LNCaP clone FGC (cell line): Measurements from ENCODE around the gene SLC2A4RG.

Source experiments
- DNase-seq: peaks from one replicate; pipeline ENCODE4 v3.0.0-alpha.2; 2011; ENCODE audit warnings: low read depth
- H3K4me3 ChIP-seq: 2 replicates; pipeline ENCODE4 v1.5.1; 2011; ENCODE audit warnings: mild to moderate bottlenecking, low read depth, low read length, control low read depth
- TF ChIP-seq, protein P1 (sequence below): IDR thresholded peaks from 2 replicates; pipeline ENCODE4 v1.5.1; 2012; ENCODE audit warnings: mild to moderate bottlenecking; ENCODE audit not compliant: control insufficient read depth, insufficient read depth; ENCODE audit errors: extremely low read depth

The SLC2A4RG gene

DNA sequence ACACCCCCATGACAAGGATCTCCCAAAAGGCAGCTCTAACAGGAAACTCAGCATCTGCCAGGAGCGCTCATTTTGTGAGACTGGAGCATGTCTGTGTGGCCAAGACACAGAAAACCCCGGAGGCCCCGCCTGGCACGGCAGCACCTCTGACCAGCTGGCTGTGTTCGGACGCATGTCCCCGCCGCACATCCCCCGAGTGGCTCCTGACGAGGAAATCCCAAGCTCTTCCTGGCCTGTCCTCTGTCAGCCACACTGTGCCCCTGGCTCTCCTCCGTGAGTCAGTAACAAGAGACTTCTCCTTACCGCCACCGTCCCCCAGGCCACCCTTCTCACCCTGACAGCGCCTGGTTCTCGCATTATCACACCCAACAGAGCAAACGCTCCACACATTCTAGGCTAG, 14.4 kb downstream of the SLC2A4RG start:
- DNase-seq: no peak
- no peak overlapping the region for H3K4me3 ChIP-seq
- TF ChIP-seq, protein P1, sequence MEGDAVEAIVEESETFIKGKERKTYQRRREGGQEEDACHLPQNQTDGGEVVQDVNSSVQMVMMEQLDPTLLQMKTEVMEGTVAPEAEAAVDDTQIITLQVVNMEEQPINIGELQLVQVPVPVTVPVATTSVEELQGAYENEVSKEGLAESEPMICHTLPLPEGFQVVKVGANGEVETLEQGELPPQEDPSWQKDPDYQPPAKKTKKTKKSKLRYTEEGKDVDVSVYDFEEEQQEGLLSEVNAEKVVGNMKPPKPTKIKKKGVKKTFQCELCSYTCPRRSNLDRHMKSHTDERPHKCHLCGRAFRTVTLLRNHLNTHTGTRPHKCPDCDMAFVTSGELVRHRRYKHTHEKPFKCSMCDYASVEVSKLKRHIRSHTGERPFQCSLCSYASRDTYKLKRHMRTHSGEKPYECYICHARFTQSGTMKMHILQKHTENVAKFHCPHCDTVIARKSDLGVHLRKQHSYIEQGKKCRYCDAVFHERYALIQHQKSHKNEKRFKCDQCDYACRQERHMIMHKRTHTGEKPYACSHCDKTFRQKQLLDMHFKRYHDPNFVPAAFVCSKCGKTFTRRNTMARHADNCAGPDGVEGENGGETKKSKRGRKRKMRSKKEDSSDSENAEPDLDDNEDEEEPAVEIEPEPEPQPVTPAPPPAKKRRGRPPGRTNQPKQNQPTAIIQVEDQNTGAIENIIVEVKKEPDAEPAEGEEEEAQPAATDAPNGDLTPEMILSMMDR: no peak

DNA sequence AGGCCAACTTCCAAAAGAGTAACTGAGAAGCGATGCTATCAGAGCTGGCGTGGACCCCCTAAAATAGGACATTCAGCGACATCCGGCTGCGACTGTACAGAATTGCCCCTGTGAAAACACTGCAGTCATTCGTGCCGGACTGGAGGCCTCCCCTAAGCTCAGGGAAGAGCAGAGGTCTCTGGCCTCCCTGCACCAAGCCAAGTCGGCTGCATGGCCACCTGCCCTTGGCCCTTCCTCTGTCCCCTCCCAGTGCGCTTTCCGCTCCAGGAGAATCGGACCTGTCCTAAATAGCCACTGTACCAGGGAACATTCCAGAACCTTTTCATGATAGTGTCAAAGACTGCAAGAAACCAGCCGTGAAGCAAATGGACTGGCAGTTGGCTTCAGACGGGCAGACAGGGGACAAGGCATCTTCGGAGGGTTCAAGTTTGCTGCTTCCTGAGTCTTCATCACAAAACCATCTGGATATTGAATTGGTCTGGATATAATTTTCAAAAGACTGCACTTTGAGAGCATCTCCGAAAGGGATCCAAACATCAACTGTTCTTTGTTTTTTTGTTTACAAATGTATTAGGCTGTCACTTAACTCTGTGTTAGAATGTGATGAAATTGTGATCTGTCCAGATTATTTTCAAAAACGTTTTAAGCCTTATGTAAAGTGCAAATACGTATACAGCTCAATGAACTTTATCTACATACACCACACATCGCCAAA, 16.5 kb downstream of the SLC2A4RG start:
- no peak for DNase-seq
- TF ChIP-seq, protein P1: no peak
- no peak overlapping the region for H3K4me3 ChIP-seq

DNA sequence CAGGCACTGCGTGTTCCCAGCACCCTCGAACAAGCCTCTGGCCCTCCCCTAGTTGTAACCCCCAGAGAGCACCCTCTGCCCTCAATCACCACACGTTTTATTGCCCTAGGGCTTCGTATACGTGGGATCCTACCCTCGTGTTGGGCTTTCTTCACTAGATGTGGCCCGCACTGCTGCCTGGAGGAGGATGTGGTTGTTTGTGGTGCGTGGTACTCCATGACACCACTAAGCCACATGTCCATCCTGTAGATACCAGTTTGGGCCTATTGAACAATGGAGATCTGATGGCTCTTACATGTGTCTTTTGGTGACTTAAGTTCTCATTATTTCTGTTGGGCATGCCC, 17.0 kb downstream of the SLC2A4RG start:
- no peak for DNase-seq
- no peak overlapping the region for H3K4me3 ChIP-seq
- TF ChIP-seq, protein P1: no peak

DNA sequence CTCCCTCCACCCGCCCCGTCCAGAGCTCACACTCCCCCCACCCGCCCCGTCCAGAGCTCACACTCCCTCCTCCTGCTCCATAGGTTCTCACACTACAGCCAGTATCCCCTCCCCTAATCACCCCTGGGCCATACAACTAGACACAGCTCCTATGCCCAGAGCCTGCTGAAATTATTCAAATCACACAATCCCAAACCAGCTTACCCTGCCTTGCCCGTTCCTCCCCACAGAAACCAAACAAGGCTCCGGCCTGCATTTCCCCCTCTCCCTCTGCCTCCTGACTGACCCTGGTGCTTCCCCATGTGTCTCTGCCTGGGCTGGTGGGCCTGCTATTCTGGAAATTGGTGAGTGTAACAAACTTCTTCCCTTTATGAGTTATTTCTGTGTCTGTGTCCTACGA, 18.6 kb downstream of the SLC2A4RG start:
- H3K4me3 ChIP-seq: no peak overlapping the region
- no peak for DNase-seq
- TF ChIP-seq, protein P1: no peak

DNA sequence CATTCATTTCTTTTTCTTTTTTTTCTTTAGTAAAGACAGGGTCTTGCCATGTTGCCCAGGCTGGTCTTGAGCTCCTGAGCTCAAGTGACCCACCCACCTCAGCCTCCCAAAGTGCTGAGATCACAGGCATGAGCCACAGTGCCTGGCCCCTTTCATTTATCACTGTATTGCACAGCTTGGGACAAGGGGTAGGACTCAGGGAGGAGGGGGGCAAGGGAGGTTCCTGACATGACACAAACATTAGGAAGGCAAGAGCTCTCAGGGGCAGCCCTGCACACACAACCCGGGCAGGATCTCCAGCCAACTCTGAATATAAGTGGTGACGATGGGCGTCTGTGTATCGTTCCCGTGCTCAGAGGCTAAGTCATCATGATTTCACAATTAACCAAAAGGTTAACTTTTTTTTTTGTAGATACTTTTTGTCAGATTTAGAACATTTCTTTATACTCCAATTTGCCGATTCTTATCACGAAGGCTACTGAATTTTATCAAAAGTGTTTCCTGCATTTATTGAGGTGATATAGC, 19.9 kb downstream of the SLC2A4RG start:
- TF ChIP-seq, protein P1: no peak
- H3K4me3 ChIP-seq: no peak overlapping the region
- no peak for DNase-seq

DNA sequence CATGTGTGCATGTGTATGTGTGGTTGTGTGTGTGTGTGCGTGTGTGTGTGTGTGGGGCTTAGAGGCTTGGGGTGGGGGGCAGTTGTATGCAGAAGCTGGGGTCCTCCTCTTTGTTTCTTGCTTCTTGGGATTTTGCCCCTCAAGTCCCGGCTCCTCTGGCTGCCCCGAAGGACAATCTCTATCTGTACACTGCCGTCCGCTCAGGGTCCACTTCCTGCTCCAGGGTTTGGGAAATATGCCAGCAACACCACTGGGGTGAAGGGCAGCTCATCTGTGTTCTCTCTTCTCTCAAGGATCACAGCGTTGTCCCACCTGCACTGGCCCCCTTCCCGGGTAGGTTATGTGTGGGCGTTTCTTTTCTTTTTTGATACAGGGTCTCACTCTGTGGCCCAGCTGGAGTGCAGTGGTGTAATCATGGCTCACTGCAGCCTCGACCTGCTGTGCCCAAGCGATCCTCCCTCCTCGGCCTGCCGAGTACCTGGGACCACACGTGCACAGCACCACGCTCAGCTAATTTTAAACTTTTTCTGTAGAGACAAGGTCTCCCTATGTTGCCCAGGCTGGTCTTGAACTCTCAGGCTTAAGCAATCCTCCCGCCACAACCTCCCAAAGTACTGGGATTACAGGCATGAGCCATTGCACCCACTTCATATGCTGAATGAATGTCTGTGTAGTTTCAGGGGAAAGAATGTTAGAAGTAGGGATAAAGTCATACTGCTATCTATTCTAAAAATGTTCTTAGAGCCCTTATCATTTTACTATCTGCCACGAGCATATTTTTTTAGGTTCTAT, 25.7 kb downstream of the SLC2A4RG start:
- no peak overlapping the region for H3K4me3 ChIP-seq
- TF ChIP-seq, protein P1: no peak
- DNase-seq: no peak
